T-helper 2 cell treated with Interferon-gamma antibody and Interleukin-4, amounts not matched to agents 5 μg/mL and 100 μg/mL, for 36 hours (primary cell): ENCODE results near the gene SSTR3.
"Not testable (repeated sequence)": the region's sequence is repeated elsewhere in the genome, so short reads cannot be mapped to it uniquely, and the experiment has no call there.

Experiments used
- DNase-seq: peaks from one replicate; pipeline ENCODE4 v3.0.0; 2021; ENCODE audit warnings: low spot score
- H3K27ac Mint-ChIP-seq: one replicate; pipeline ENCODE4 v1.8.0; 2021; ENCODE audit warnings: mild to moderate bottlenecking, mixed read lengths
- H3K27me3 Mint-ChIP-seq: one replicate; pipeline ENCODE4 v1.8.0; 2021; ENCODE audit warnings: low read depth, mixed read lengths
- H3K36me3 Mint-ChIP-seq: one replicate; pipeline ENCODE4 v1.8.0; 2021; ENCODE audit warnings: low read depth, mixed read lengths
- H3K4me1 Mint-ChIP-seq: one replicate; pipeline ENCODE4 v1.8.0; 2021; ENCODE audit warnings: low read depth, mixed read lengths
- H3K4me3 Mint-ChIP-seq: one replicate; pipeline ENCODE4 v1.8.0; 2022; ENCODE audit warnings: mild to moderate bottlenecking, moderate library complexity, mixed read lengths
- H3K9me3 Mint-ChIP-seq: one replicate; pipeline ENCODE4 v1.8.0; 2021; ENCODE audit warnings: mixed read lengths

The SSTR3 gene

GRCh38 chr22:37204045-37204655 lies 8.1 kb downstream of the SSTR3 start:
- H3K36me3 Mint-ChIP-seq, result no peaks in the 10 kb centered on the region
- no peaks in the 10 kb centered on the region for H3K9me3 Mint-ChIP-seq
- H3K4me1 Mint-ChIP-seq, result peaks cover 12% of the 10 kb centered on the region
- no peak for DNase-seq
- no peak overlapping the region for H3K4me3 Mint-ChIP-seq
- H3K27me3 Mint-ChIP-seq, result no peaks in the 10 kb centered on the region
- H3K27ac Mint-ChIP-seq, result peak overlapping the region; percentile 11

- DNase-seq, result no peak
- Mint-ChIP-seq H3K4me1 (peaks cover 12% of the 10 kb centered on the region), H3K36me3 (no peaks in the 10 kb centered on the region), H3K27ac (no peak overlapping the region), H3K9me3 (no peaks in the 10 kb centered on the region), H3K27me3 (no peaks in the 10 kb centered on the region), H3K4me3 (no peak overlapping the region)
Measured at GRCh38 chr22:37203354-37204044, 8.8 kb downstream of the SSTR3 start.

- Mint-ChIP-seq H3K27me3 (no peaks in the 10 kb centered on the region), H3K9me3 (no peaks in the 10 kb centered on the region), H3K4me1 (peaks cover 15% of the 10 kb centered on the region), H3K27ac (no peak overlapping the region), H3K36me3 (no peaks in the 10 kb centered on the region), H3K4me3 (no peak overlapping the region)
- DNase-seq, result no peak
Measured at GRCh38 chr22:37202716-37203115, 9.6 kb downstream of the SSTR3 start.

- peaks cover 18% of the 10 kb centered on the region for H3K4me1 Mint-ChIP-seq
- H3K27ac Mint-ChIP-seq, result no peak overlapping the region
Measured at GRCh38 chr22:37202001-37202555, 10.2 kb downstream of the SSTR3 start.

GRCh38 chr22:37201443-37201820 lies 10.8 kb downstream of the SSTR3 start:
- H3K27ac Mint-ChIP-seq, H3K9me3 Mint-ChIP-seq, H3K36me3 Mint-ChIP-seq, DNase-seq, H3K4me3 Mint-ChIP-seq, H3K27me3 Mint-ChIP-seq: not testable (repeated sequence)
- peaks cover 18% of the 10 kb centered on the region for H3K4me1 Mint-ChIP-seq

More at GRCh38 chr22:37202001-37202555, 10.2 kb downstream of the SSTR3 start:
- H3K27me3 Mint-ChIP-seq, result no peaks in the 10 kb centered on the region
- DNase-seq, result no peak
- no peak overlapping the region for H3K4me3 Mint-ChIP-seq
- H3K36me3 Mint-ChIP-seq, result no peaks in the 10 kb centered on the region
- no peaks in the 10 kb centered on the region for H3K9me3 Mint-ChIP-seq

GRCh38 chr22:37199760-37200108 lies 12.5 kb downstream of the SSTR3 start:
- Mint-ChIP-seq H3K4me3 (peak overlapping the region; percentile 32), H3K4me1 (peaks cover 23% of the 10 kb centered on the region), H3K27me3 (no peaks in the 10 kb centered on the region), H3K36me3 (no peaks in the 10 kb centered on the region), H3K9me3 (no peaks in the 10 kb centered on the region), H3K27ac (peak overlapping the region; percentile 93)
- no peak for DNase-seq

GRCh38 chr22:37199103-37199759 lies 13.0 kb downstream of the SSTR3 start:
- no peaks in the 10 kb centered on the region for H3K9me3 Mint-ChIP-seq
- peak; percentile 100 for DNase-seq
- H3K4me3 Mint-ChIP-seq, result peak overlapping the region; percentile 88
- H3K4me1 Mint-ChIP-seq, result peaks cover 28% of the 10 kb centered on the region
- no peaks in the 10 kb centered on the region for H3K36me3 Mint-ChIP-seq
- H3K27me3 Mint-ChIP-seq, result no peaks in the 10 kb centered on the region
- peak overlapping the region; percentile 93 for H3K27ac Mint-ChIP-seq

GRCh38 chr22:37198258-37199102 lies 13.8 kb downstream of the SSTR3 start:
- Mint-ChIP-seq H3K4me1 (peaks cover 36% of the 10 kb centered on the region), H3K27me3 (no peaks in the 10 kb centered on the region), H3K9me3 (no peaks in the 10 kb centered on the region), H3K4me3 (peak overlapping the region; percentile 88), H3K27ac (peak overlapping the region; percentile 93), H3K36me3 (peaks cover 2% of the 10 kb centered on the region)
- DNase-seq, result peak; percentile 85

- peaks cover 42% of the 10 kb centered on the region for H3K4me1 Mint-ChIP-seq
- H3K36me3 Mint-ChIP-seq, result peaks cover 6% of the 10 kb centered on the region
- peak overlapping the region; percentile 80 for H3K27ac Mint-ChIP-seq
- DNase-seq, result no peak
- peaks cover 1% of the 10 kb centered on the region for H3K9me3 Mint-ChIP-seq
- H3K27me3 Mint-ChIP-seq, result no peaks in the 10 kb centered on the region
- H3K4me3 Mint-ChIP-seq, result peak overlapping the region; percentile 88
Measured at GRCh38 chr22:37197451-37198257, 14.6 kb downstream of the SSTR3 start.

GRCh38 chr22:37196539-37197450 lies 15.5 kb downstream of the SSTR3 start:
- Mint-ChIP-seq H3K27ac (no peak overlapping the region), H3K27me3 (no peaks in the 10 kb centered on the region), H3K36me3 (peaks cover 9% of the 10 kb centered on the region), H3K4me1 (peaks cover 46% of the 10 kb centered on the region), H3K4me3 (no peak overlapping the region), H3K9me3 (peaks cover 4% of the 10 kb centered on the region)
- DNase-seq, result no peak

- Mint-ChIP-seq H3K27ac (no peak overlapping the region), H3K4me3 (no peak overlapping the region), H3K4me1 (peaks cover 46% of the 10 kb centered on the region), H3K36me3 (peaks cover 9% of the 10 kb centered on the region), H3K27me3 (no peaks in the 10 kb centered on the region), H3K9me3 (peaks cover 4% of the 10 kb centered on the region)
- DNase-seq, result no peak
Measured at GRCh38 chr22:37195921-37196320, 16.4 kb downstream of the SSTR3 start.

- Mint-ChIP-seq H3K27me3 (no peaks in the 10 kb centered on the region), H3K4me1 (peaks cover 44% of the 10 kb centered on the region), H3K36me3 (peaks cover 13% of the 10 kb centered on the region), H3K9me3 (peaks cover 4% of the 10 kb centered on the region), H3K27ac (peak overlapping the region; percentile 83), H3K4me3 (no peak overlapping the region)
- no peak for DNase-seq
Measured at GRCh38 chr22:37194750-37195149, 17.5 kb downstream of the SSTR3 start.
